Measurements from ENCODE around the gene REN. TPM values are rescaled to one million over a fixed set of nuclear protein-coding genes. Genes with fewer than 3 reads are reported as not detected.

The REN gene
- total RNA-seq, 4 donors from 2014 or later, result 0.17 to 0.26 TPM; not detected in 2

- no peak overlapping the region for H3K4me3 ChIP-seq (ENCODE audit: low read depth, poor library complexity, severe bottlenecking)
- DNase-seq (ENCODE audit: low spot score in 2 of 2), result peak in 1 of 2 donors; percentile 86
- no peak for TF ChIP-seq POLR2A (IDR thresholded peaks at IDR 0.05)
- TF ChIP-seq, protein P1, sequence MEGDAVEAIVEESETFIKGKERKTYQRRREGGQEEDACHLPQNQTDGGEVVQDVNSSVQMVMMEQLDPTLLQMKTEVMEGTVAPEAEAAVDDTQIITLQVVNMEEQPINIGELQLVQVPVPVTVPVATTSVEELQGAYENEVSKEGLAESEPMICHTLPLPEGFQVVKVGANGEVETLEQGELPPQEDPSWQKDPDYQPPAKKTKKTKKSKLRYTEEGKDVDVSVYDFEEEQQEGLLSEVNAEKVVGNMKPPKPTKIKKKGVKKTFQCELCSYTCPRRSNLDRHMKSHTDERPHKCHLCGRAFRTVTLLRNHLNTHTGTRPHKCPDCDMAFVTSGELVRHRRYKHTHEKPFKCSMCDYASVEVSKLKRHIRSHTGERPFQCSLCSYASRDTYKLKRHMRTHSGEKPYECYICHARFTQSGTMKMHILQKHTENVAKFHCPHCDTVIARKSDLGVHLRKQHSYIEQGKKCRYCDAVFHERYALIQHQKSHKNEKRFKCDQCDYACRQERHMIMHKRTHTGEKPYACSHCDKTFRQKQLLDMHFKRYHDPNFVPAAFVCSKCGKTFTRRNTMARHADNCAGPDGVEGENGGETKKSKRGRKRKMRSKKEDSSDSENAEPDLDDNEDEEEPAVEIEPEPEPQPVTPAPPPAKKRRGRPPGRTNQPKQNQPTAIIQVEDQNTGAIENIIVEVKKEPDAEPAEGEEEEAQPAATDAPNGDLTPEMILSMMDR (IDR thresholded peaks at IDR 0.05), result no peak
- WGBS, 2 donors, result 14 to 18% methylated on average over 32 to 43 of the region's 44 CpGs
- intact Hi-C loops (cut with DNase I; ENCODE audit: low total_unique reads), result no loop called here
These were observed 24.4 kb upstream of the REN start for GRCh38 chr1:204190212-204191211.

- no peak overlapping the region for H3K4me3 ChIP-seq (ENCODE audit: low read depth, poor library complexity, severe bottlenecking)
- TF ChIP-seq POLR2A (IDR thresholded peaks at IDR 0.05), result no peak
- TF ChIP-seq, protein P1 (IDR thresholded peaks at IDR 0.05), result no peak
- intact Hi-C loops (cut with DNase I; ENCODE audit: low total_unique reads), result no loop called here
- peak in 1 of 2 donors; percentile 43 for DNase-seq (ENCODE audit: low spot score in 2 of 2)
- WGBS, 2 donors, result 67 to 77% methylated on average over 11 of the region's 11 CpGs
These were observed 23.0 kb upstream of the REN start for GRCh38 chr1:204188959-204189639.

- intact Hi-C loops (cut with DNase I; ENCODE audit: low total_unique reads), result no loop called here
- 82 to 90% methylated on average over 10 of the region's 10 CpGs for WGBS, 2 donors
- no peak for TF ChIP-seq POLR2A (IDR thresholded peaks at IDR 0.05)
- TF ChIP-seq, protein P1 (IDR thresholded peaks at IDR 0.05), result no peak
- DNase-seq (ENCODE audit: low spot score in 2 of 2), result peak in 1 of 2 donors; percentile 63
- no peak overlapping the region for H3K4me3 ChIP-seq (ENCODE audit: low read depth, poor library complexity, severe bottlenecking)
These were observed 20.5 kb upstream of the REN start for GRCh38 chr1:204186597-204186996.

DNA sequence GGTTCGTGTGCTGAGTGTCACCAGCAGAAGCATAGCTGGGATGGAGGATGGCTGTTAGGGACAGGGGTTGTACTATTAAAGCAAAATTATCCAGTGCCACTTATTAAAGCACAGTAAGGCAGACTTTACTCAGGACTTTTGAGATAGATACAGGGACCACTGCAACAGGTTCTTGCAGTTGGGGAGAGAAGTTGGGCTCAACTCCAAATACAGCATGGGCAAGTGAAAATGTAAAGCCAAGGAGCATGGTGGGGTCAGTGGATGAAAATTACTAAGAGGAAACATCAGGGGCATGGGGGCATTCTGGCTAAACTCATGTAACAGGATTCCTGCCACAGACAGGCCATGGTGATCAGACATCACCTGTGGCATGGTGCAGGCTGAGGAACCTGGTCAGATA, 15.0 kb upstream of the REN start:
- WGBS, 2 donors, result 56 to 90% methylated on average over 1 of the region's 1 CpG
- DNase-seq (ENCODE audit: low spot score in 2 of 2), result peak in 1 of 2 donors; percentile 59
- H3K4me3 ChIP-seq (ENCODE audit: low read depth, poor library complexity, severe bottlenecking), result no peak overlapping the region
- intact Hi-C loops (cut with DNase I; ENCODE audit: low total_unique reads), result no loop called here
- TF ChIP-seq, protein P1 (IDR thresholded peaks at IDR 0.05), result no peak
- TF ChIP-seq POLR2A (IDR thresholded peaks at IDR 0.05), result no peak

DNA sequence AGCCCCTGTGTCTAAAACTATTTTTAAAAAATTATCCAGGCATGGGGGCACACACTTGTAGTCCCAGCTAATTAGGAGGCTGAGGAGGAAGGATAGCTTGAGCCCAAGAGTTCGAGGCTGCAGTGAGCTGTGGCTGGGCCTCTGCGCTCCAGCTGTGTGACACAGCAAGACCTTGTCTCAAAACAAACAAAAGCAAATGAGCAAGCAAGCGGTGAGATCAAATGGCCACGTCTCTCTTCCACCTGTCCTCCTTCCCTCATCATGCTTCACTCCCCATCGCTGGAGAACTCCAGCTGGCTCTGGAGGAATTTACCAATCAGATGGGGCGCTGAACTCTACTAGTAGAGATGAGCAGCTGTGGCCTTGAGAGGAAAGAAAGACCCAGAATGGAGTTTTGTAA, 14.0 kb upstream of the REN start:
- H3K4me3 ChIP-seq (ENCODE audit: low read depth, poor library complexity, severe bottlenecking), result no peak overlapping the region
- TF ChIP-seq, protein P1 (IDR thresholded peaks at IDR 0.05), result no peak
- no peak for TF ChIP-seq POLR2A (IDR thresholded peaks at IDR 0.05)
- 90 to 92% methylated on average over 6 of the region's 6 CpGs for WGBS, 2 donors
- intact Hi-C loops (cut with DNase I; ENCODE audit: low total_unique reads), result no loop called here
- no peak for DNase-seq (ENCODE audit: low spot score in 2 of 2)
